Stimulated activated CD4-positive, alpha-beta T cell treated with anti-CD3 and anti-CD28 coated beads, Interleukin-4, amount 100 ng/mL, for 1 hour (primary cell): Measurements from ENCODE around the gene ATP5MG.

Source experiments
- DNase-seq: peaks from one replicate; pipeline ENCODE4 v3.0.0-alpha.2; 2020

ATP5MG gene

GRCh38 chr11:118442908-118443589 is 41.6 kb downstream of the ATP5MG start:
- no peak for DNase-seq

DNA sequence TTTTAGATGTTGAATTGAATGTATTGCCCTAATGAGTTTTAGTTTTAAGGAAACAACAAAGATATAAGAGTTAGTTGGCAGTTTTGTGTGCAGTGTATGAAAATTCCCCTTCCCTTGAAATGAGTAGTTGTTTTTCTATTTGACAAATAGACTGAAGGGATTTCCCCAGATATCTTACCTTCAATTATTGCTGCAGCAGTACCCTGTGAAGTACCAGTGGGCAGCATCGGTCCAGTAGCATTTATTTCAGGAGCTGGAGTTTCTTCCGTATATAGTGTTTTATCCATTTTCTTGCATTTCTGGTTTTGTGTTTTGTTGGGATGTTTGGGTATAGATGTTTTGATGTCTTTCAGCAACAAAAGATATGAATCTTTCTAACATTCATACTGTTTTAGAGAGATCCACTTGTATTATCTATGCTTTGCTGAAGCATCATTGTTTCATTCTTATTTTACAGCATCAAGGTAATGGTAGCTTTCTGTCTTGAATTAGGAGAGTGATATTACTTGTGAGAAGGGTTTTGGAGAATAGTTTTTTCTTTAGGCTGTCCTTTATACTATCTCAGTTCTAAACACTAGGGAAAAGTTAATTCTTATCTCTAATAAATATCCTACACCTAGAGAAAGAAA is 42.3 kb downstream of the ATP5MG start:
- no peak for DNase-seq

GRCh38 chr11:118447423-118447822 is 46.0 kb downstream of the ATP5MG start:
- DNase-seq, result no peak

GRCh38 chr11:118448294-118448693 is 46.9 kb downstream of the ATP5MG start:
- no peak for DNase-seq

- DNase-seq, result no peak
Measured at GRCh38 chr11:118449316-118449918, 48.0 kb downstream of the ATP5MG start.

- DNase-seq, result no peak
Measured at GRCh38 chr11:118450451-118450850, 49.0 kb downstream of the ATP5MG start.
